OCI-LY3 (cell line): ENCODE measurements around the gene TMEM59.

Experiments used
- H2AFZ ChIP-seq: fragments of 200-600, 300-600 bp; shearing (Covaris generic); 2 replicates; pipeline ENCODE4 v1.6.0; 2014; ENCODE audit warnings: antibody characterized with exemption, low read depth, low read length
- H3K27ac ChIP-seq: fragments of 200-600, 300-600 bp; sonication (generic); 2 replicates; pipeline ENCODE4 v1.5.1; 2014; ENCODE audit warnings: mild to moderate bottlenecking, low read length, moderate library complexity, mixed read lengths
- H3K27me3 ChIP-seq: fragments of 200-600, 300-600 bp; sonication (generic); 2 replicates; pipeline ENCODE4 v1.6.1; 2014; ENCODE audit warnings: low read depth, low read length, mixed read lengths
- H3K36me3 ChIP-seq: fragments of 200-600, 300-600 bp; sonication (generic); replicated peaks from 2 replicates; pipeline ENCODE3; 2014; ENCODE audit warnings: low read depth, low read length, mixed read lengths
- H3K4me1 ChIP-seq: fragments of 300-600, 200-600 bp; sonication (generic); 2 replicates; pipeline ENCODE4 v1.6.1; 2014; ENCODE audit warnings: low read length, mixed read lengths
- H3K4me2 ChIP-seq: fragments of 200-600, 300-600 bp; sonication (generic); 2 replicates; pipeline ENCODE4 v1.6.1; 2014; ENCODE audit warnings: low read length, mixed read lengths
- H3K4me3 ChIP-seq: fragments of 300-600, 200-600 bp; sonication (generic); 2 replicates; pipeline ENCODE4 v1.5.1; 2014; ENCODE audit warnings: antibody characterized with exemption, mild to moderate bottlenecking, low read length, moderate library complexity
- H3K79me2 ChIP-seq: fragments of 300-600, 200-600 bp; shearing (Covaris generic); 2 replicates; pipeline ENCODE4 v1.6.1; 2014; ENCODE audit warnings: mild to moderate bottlenecking, low read length, mixed read lengths
- H3K9ac ChIP-seq: fragments of 300-600, 200-600 bp; shearing (Covaris generic); 2 replicates; pipeline ENCODE4 v1.6.0; 2014; ENCODE audit warnings: mild to moderate bottlenecking, low read length, moderate library complexity
- H3K9me3 ChIP-seq: fragments of 200-600, 300-600 bp; shearing (Covaris generic); 2 replicates; pipeline ENCODE4 v1.6.1; 2014; ENCODE audit warnings: low read length, mixed read lengths; ENCODE audit not compliant: insufficient read depth
- H4K20me1 ChIP-seq: fragments of 200-600, 300-600 bp; sonication (generic); 2 replicates; pipeline ENCODE4 v1.6.1; 2016; ENCODE audit warnings: low read length, mixed read lengths; ENCODE audit not compliant: insufficient read depth
- CTCF ChIP-seq: fragments of 200-600, 300-600 bp; sonication (generic); IDR thresholded peaks from 2 replicates; pipeline ENCODE4 v1.5.1; 2014; ENCODE audit warnings: antibody characterized with exemption, low read length, low read depth
- EZH2phosphoT487 ChIP-seq: fragments of 200-600 bp; shearing (Covaris generic); IDR thresholded peaks from 2 replicates; pipeline ENCODE4 v1.6.1; 2018; ENCODE audit warnings: antibody characterized with exemption, mixed run types, low read depth

Gene TMEM59

GRCh38 chr1:53986458-53986857 lies 66.5 kb downstream of the TMEM59 start:
- TF ChIP-seq CTCF = no peak
- no peak for TF ChIP-seq EZH2phosphoT487
- Histone ChIP-seq H2AFZ (no peak overlapping the region), H3K4me1 (no peaks in the 10 kb centered on the region), H3K9me3 (no peaks in the 10 kb centered on the region), H3K36me3 (no peaks in the 10 kb centered on the region), H3K27ac (no peak overlapping the region), H3K4me2 (no peak overlapping the region), H3K9ac (no peak overlapping the region), H3K4me3 (no peak overlapping the region), H4K20me1 (no peaks in the 10 kb centered on the region), H3K79me2 (no peaks in the 10 kb centered on the region), H3K27me3 (no peaks in the 10 kb centered on the region)

- no peak overlapping the region for H2AFZ ChIP-seq
- TF ChIP-seq CTCF = no peak
- TF ChIP-seq EZH2phosphoT487 = no peak
- H3K4me1 ChIP-seq = peaks cover 2% of the 10 kb centered on the region; the same call in 1 of the 2 replicates
- H3K4me3 ChIP-seq = no peak overlapping the region
- no peaks in the 10 kb centered on the region for H3K27me3 ChIP-seq
- H3K4me2 ChIP-seq = no peak overlapping the region
- H3K9ac ChIP-seq = no peak overlapping the region
- H3K79me2 ChIP-seq = no peaks in the 10 kb centered on the region
- no peaks in the 10 kb centered on the region for H3K36me3 ChIP-seq
- no peaks in the 10 kb centered on the region for H3K9me3 ChIP-seq
- H4K20me1 ChIP-seq = no peaks in the 10 kb centered on the region
- no peak overlapping the region for H3K27ac ChIP-seq
Observed at GRCh38 chr1:53984726-53985125, 68.3 kb downstream of the TMEM59 start.

- H3K4me2 ChIP-seq = no peak overlapping the region
Observed at GRCh38 chr1:53982763-53983104, 70.3 kb downstream of the TMEM59 start.

GRCh38 chr1:53982034-53982762 lies 70.8 kb downstream of the TMEM59 start:
- no peaks in the 10 kb centered on the region for H3K79me2 ChIP-seq
- no peak overlapping the region for H3K9ac ChIP-seq
- no peak for TF ChIP-seq EZH2phosphoT487
- TF ChIP-seq CTCF = no peak
- H3K27ac ChIP-seq = no peak overlapping the region
- no peaks in the 10 kb centered on the region for H3K36me3 ChIP-seq
- H3K4me3 ChIP-seq = no peak overlapping the region
- H3K4me2 ChIP-seq = no peak overlapping the region
- H4K20me1 ChIP-seq = no peaks in the 10 kb centered on the region
- H3K9me3 ChIP-seq = no peaks in the 10 kb centered on the region
- no peak overlapping the region for H2AFZ ChIP-seq
- H3K4me1 ChIP-seq = peaks cover 5% of the 10 kb centered on the region; the same call in 1 of the 2 replicates
- no peaks in the 10 kb centered on the region for H3K27me3 ChIP-seq

More at GRCh38 chr1:53982763-53983104, 70.3 kb downstream of the TMEM59 start:
- Histone ChIP-seq H3K36me3 (no peaks in the 10 kb centered on the region), H3K9ac (no peak overlapping the region), H3K27ac (no peak overlapping the region), H3K4me3 (no peak overlapping the region), H3K27me3 (no peaks in the 10 kb centered on the region), H3K9me3 (no peaks in the 10 kb centered on the region), H3K4me1 (peaks cover 5% of the 10 kb centered on the region; the same call in 1 of the 2 replicates), H3K79me2 (no peaks in the 10 kb centered on the region), H4K20me1 (no peaks in the 10 kb centered on the region), H2AFZ (no peak overlapping the region)
- TF ChIP-seq CTCF (no peak), EZH2phosphoT487 (no peak)
